Neural cell (in vitro differentiated cells): ENCODE results near the gene ATF6B. TPM values are rescaled to one million over a fixed set of nuclear protein-coding genes. Genes with fewer than 3 reads are reported as not detected.

ENCODE experiments used
- H2AFZ ChIP-seq: fragments of 200-600, 300-800 bp; sonication (generic), shearing (Covaris generic); 2 replicates; pipeline ENCODE4 v1.6.0; 2014; ENCODE audit warnings: low read depth, mild to moderate bottlenecking, antibody characterized with exemption, low read length, moderate library complexity
- H3F3A ChIP-seq: fragments of 200-600 bp; shearing (Covaris generic); 2 replicates; pipeline ENCODE4 v1.6.1; 2016; ENCODE audit warnings: mild to moderate bottlenecking, moderate library complexity, mixed read lengths, antibody characterized with exemption, low read length; ENCODE audit not compliant: insufficient read depth, poor library complexity, severe bottlenecking
- H3K27ac ChIP-seq: fragments of 200-600, 300-800 bp; sonication (generic), shearing (Covaris generic); 2 replicates; pipeline ENCODE4 v1.5.1; 2014; ENCODE audit warnings: mild to moderate bottlenecking, low read length, moderate library complexity
- H3K27me3 ChIP-seq: fragments of 300-800, 200-600 bp; sonication (generic), shearing (Covaris generic); 2 replicates; pipeline ENCODE4 v1.6.0; 2014; ENCODE audit warnings: mild to moderate bottlenecking, low read depth, low read length, moderate library complexity; ENCODE audit not compliant: insufficient read depth
- H3K36me3 ChIP-seq: fragments of 300-800, 200-600 bp; sonication (generic), shearing (Covaris generic); 2 replicates; pipeline ENCODE4 v1.5.1; 2014; ENCODE audit warnings: mild to moderate bottlenecking, antibody characterized with exemption, low read length, moderate library complexity; ENCODE audit not compliant: insufficient read depth
- H3K4me2 ChIP-seq: fragments of 300-800, 200-600 bp; sonication (generic), shearing (Covaris generic); 2 replicates; pipeline ENCODE4 v1.6.0; 2014; ENCODE audit warnings: mild to moderate bottlenecking, low read length
- H3K4me3 ChIP-seq: fragments of 300-800, 200-600 bp; sonication (generic), shearing (Covaris generic); 2 replicates; pipeline ENCODE4 v1.5.1; 2014; ENCODE audit warnings: mild to moderate bottlenecking, low read length, moderate library complexity
- H3K79me2 ChIP-seq: fragments of 200-600 bp; shearing (Covaris generic); replicated peaks from 2 replicates; pipeline ENCODE4 v1.6.0; 2014; ENCODE audit warnings: mild to moderate bottlenecking, low read length, moderate library complexity; ENCODE audit not compliant: insufficient read depth
- H3K9ac ChIP-seq: fragments of 300-800, 200-600 bp; sonication (generic), shearing (Covaris generic); 2 replicates; pipeline ENCODE4 v1.6.1; 2016; ENCODE audit warnings: mild to moderate bottlenecking, low read length, mixed read lengths
- H3K9me2 ChIP-seq: fragments of 200-600 bp; shearing (Covaris generic); 2 replicates; pipeline ENCODE4 v1.6.1; 2016; ENCODE audit warnings: mild to moderate bottlenecking, low read length, mixed read lengths; ENCODE audit not compliant: insufficient read depth
- H3K9me3 ChIP-seq: fragments of 200-600, 300-800 bp; sonication (generic), shearing (Covaris generic); 2 replicates; pipeline ENCODE4 v1.6.1; 2016; ENCODE audit warnings: mild to moderate bottlenecking, mixed run types, low read length, moderate library complexity, mixed read lengths
- H4K20me1 ChIP-seq: fragments of 200-600 bp; shearing (Covaris generic); 2 replicates; pipeline ENCODE4 v1.6.1; 2016; ENCODE audit warnings: mild to moderate bottlenecking, mixed run types; ENCODE audit not compliant: insufficient read depth
- CTCF ChIP-seq: fragments of 450-650 bp; IDR thresholded peaks from 2 replicates; pipeline ENCODE4 v1.5.1; 2014; ENCODE audit warnings: antibody characterized with exemption, mild to moderate bottlenecking, moderate library complexity; ENCODE audit not compliant: poor library complexity, severe bottlenecking
- EP300 ChIP-seq: fragments of 450-650 bp; conservative IDR thresholded peaks from 2 replicates; pipeline ENCODE4 v1.6.1; 2014; ENCODE audit warnings: antibody characterized with exemption, mild to moderate bottlenecking, moderate library complexity; ENCODE audit not compliant: poor library complexity, severe bottlenecking
- EZH2 ChIP-seq: fragments of 200-600, 300-800 bp; shearing (Covaris generic), sonication (generic); IDR thresholded peaks from 2 replicates; pipeline ENCODE4 v1.6.1; 2014; ENCODE audit warnings: antibody characterized with exemption, low read length, borderline replicate concordance, mild to moderate bottlenecking; ENCODE audit not compliant: insufficient read depth, poor library complexity, severe bottlenecking
- MXI1 ChIP-seq: fragments of 450-650 bp; conservative IDR thresholded peaks from 2 replicates; pipeline ENCODE4 v1.6.1; 2014; ENCODE audit warnings: antibody characterized with exemption, mild to moderate bottlenecking; ENCODE audit not compliant: poor library complexity, severe bottlenecking
- POLR2AphosphoS5 ChIP-seq: IDR thresholded peaks from 2 replicates; pipeline ENCODE4 v1.6.1; 2012
- RAD21 ChIP-seq: fragments of 450-650 bp; conservative IDR thresholded peaks from 2 replicates; pipeline ENCODE4 v1.6.1; 2014; ENCODE audit warnings: antibody characterized with exemption, mild to moderate bottlenecking, moderate library complexity
- SMC3 ChIP-seq: fragments of 450-650 bp; conservative IDR thresholded peaks from 2 replicates; pipeline ENCODE4 v1.6.1; 2014; ENCODE audit warnings: antibody characterized with exemption, mild to moderate bottlenecking, moderate library complexity; ENCODE audit not compliant: poor library complexity
- TAF1 ChIP-seq: IDR thresholded peaks from 2 replicates; pipeline ENCODE4 v1.6.1; 2012; ENCODE audit warnings: low read depth
- polyA plus RNA-seq: library from polyadenylated mRNA; depleted of rRNA; stranded (reverse); fragments of >200 nt; gene quantifications from 2 replicates; pipeline ENCODE4 v1.2.3, GENCODE V29; 2014
- TF ChIP-seq, protein P1 (sequence below): IDR thresholded peaks from 2 replicates; pipeline ENCODE4 v1.6.1; 2012; ENCODE audit warnings: borderline replicate concordance

ATF6B gene
- polyA plus RNA-seq, 1 donor from 2014 or later, result 44.3 TPM

- Histone ChIP-seq H3K79me2 (no peaks in the 10 kb centered on the region), H3K36me3 (no peaks in the 10 kb centered on the region), H3F3A (no peaks in the 10 kb centered on the region), H3K27ac (no peak overlapping the region), H3K9ac (no peak overlapping the region), H3K9me2 (no peaks in the 10 kb centered on the region), H3K4me2 (no peak overlapping the region), H3K9me3 (no peaks in the 10 kb centered on the region), H3K4me3 (no peak overlapping the region), H2AFZ (no peak overlapping the region), H4K20me1 (no peaks in the 10 kb centered on the region), H3K27me3 (no peaks in the 10 kb centered on the region)
- TF ChIP-seq EP300 (no peak), POLR2AphosphoS5 (no peak), TAF1 (no peak), CTCF (no peak), SMC3 (no peak), EZH2 (no peak), RAD21 (no peak), MXI1 (no peak)
- TF ChIP-seq, protein P1, sequence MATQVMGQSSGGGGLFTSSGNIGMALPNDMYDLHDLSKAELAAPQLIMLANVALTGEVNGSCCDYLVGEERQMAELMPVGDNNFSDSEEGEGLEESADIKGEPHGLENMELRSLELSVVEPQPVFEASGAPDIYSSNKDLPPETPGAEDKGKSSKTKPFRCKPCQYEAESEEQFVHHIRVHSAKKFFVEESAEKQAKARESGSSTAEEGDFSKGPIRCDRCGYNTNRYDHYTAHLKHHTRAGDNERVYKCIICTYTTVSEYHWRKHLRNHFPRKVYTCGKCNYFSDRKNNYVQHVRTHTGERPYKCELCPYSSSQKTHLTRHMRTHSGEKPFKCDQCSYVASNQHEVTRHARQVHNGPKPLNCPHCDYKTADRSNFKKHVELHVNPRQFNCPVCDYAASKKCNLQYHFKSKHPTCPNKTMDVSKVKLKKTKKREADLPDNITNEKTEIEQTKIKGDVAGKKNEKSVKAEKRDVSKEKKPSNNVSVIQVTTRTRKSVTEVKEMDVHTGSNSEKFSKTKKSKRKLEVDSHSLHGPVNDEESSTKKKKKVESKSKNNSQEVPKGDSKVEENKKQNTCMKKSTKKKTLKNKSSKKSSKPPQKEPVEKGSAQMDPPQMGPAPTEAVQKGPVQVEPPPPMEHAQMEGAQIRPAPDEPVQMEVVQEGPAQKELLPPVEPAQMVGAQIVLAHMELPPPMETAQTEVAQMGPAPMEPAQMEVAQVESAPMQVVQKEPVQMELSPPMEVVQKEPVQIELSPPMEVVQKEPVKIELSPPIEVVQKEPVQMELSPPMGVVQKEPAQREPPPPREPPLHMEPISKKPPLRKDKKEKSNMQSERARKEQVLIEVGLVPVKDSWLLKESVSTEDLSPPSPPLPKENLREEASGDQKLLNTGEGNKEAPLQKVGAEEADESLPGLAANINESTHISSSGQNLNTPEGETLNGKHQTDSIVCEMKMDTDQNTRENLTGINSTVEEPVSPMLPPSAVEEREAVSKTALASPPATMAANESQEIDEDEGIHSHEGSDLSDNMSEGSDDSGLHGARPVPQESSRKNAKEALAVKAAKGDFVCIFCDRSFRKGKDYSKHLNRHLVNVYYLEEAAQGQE, result no peak
Observed at GRCh38 chr6:32074996-32075532, 53.0 kb downstream of the ATF6B start.

- Histone ChIP-seq H2AFZ (no peak overlapping the region), H3K4me2 (no peak overlapping the region), H3K9ac (no peak overlapping the region), H4K20me1 (no peaks in the 10 kb centered on the region), H3K79me2 (no peaks in the 10 kb centered on the region), H3K4me3 (no peak overlapping the region), H3K9me2 (no peaks in the 10 kb centered on the region), H3K36me3 (no peaks in the 10 kb centered on the region), H3K9me3 (no peaks in the 10 kb centered on the region), H3F3A (no peaks in the 10 kb centered on the region), H3K27me3 (no peaks in the 10 kb centered on the region), H3K27ac (no peak overlapping the region)
- TF ChIP-seq CTCF, result no peak
- no peak for TF ChIP-seq EP300
- TF ChIP-seq, protein P1, result no peak
- TF ChIP-seq MXI1, result no peak
- TF ChIP-seq RAD21, result no peak
Observed at GRCh38 chr6:32073613-32074012, 54.4 kb downstream of the ATF6B start.
